Activated CD8-positive, alpha-beta T cell treated with anti-CD3 and anti-CD28 coated beads for 36 hours (primary cell): Measurements from ENCODE around the gene TBKBP1. TPM values are rescaled to one million over a fixed set of nuclear protein-coding genes. Genes with fewer than 3 reads are reported as not detected.

Source experiments
- ATAC-seq: fragments of 200-7000 bp; cut with Tn5 transposase; one replicate; pipeline ENCODE4 v1.10.0; 2021; ENCODE audit warnings: mild to moderate bottlenecking, moderate library complexity
- CTCF ChIA-PET: fragments of 350-600 bp; sonication (Branson Sonifier 250); formaldehyde crosslinking; loops from one replicate; lab custom pipeline; 2021; ENCODE audit warnings: antibody characterized with exemption; lab: Charles Lee
- POLR2A ChIA-PET: fragments of 350-600 bp; sonication (Branson Sonifier 250); formaldehyde crosslinking; loops from one replicate; lab custom pipeline; 2021; ENCODE audit warnings: antibody characterized with exemption; lab: Charles Lee
- DNase-seq: peaks from one replicate; pipeline ENCODE4 v3.0.0-alpha.2; 2020
- H3K27ac Mint-ChIP-seq: one replicate; pipeline ENCODE4 v1.8.0; 2021; ENCODE audit warnings: mild to moderate bottlenecking, mixed read lengths
- H3K27me3 Mint-ChIP-seq: one replicate; pipeline ENCODE4 v1.8.0; 2021; ENCODE audit warnings: mixed read lengths
- H3K36me3 Mint-ChIP-seq: one replicate; pipeline ENCODE4 v1.8.0; 2021; ENCODE audit warnings: low read depth, mixed read lengths
- H3K4me1 Mint-ChIP-seq: one replicate; pipeline ENCODE4 v1.8.0; 2021; ENCODE audit warnings: low read depth, mixed read lengths
- H3K4me3 Mint-ChIP-seq: one replicate; pipeline ENCODE4 v1.8.0; 2021; ENCODE audit warnings: mild to moderate bottlenecking, moderate library complexity, mixed read lengths
- H3K9me3 Mint-ChIP-seq: one replicate; pipeline ENCODE4 v1.8.0; 2021; ENCODE audit warnings: mixed read lengths
- CTCF ChIP-seq: fragments of 200-600 bp; IDR thresholded peaks from one replicate; pipeline ENCODE4 v1.8.0; 2022; ENCODE audit warnings: antibody characterized with exemption, mild to moderate bottlenecking
- intact Hi-C: fragments of 100-400 bp; cut with micrococcal nuclease; formaldehyde crosslinking; loops from one replicate; pipeline ENCODE4 v1.10.0; 2022
- total RNA-seq, 2 experiments: library from RNA; stranded (reverse); gene quantifications; one replicate each; pipeline ENCODE4 v1.2.3, GENCODE V29; 2021

The TBKBP1 gene
- total RNA-seq, 2 experiments from 2014 or later: 12.4 to 13.6 TPM

- no peak for TF ChIP-seq CTCF
- H3K27me3 Mint-ChIP-seq: no peaks in the 10 kb centered on the region
- H3K9me3 Mint-ChIP-seq: no peaks in the 10 kb centered on the region
- DNase-seq: no peak
- ChIA-PET POLR2A (interaction anchor here (1.0 to 27.1 kb wide), 4 partner anchors 8 to 79 kb away, joined by 3 to 493 read pairs (median 4); partner anchors contain the start of genes TBKBP1 and TBX21), CTCF (interaction anchor here (1.3 to 18.4 kb wide), 3 partner anchors 11 to 81 kb away, joined by 3 to 424 read pairs (median 3); partner anchors contain the start of gene TBKBP1)
- intact Hi-C loops: no loop called here
- peaks cover 61% of the 10 kb centered on the region for H3K36me3 Mint-ChIP-seq
- ATAC-seq: no peak
- H3K4me3 Mint-ChIP-seq: no peak overlapping the region
- peaks cover 38% of the 10 kb centered on the region for H3K4me1 Mint-ChIP-seq
- peak overlapping the region; percentile 19 for H3K27ac Mint-ChIP-seq
Observed at GRCh38 chr17:47745037-47745380, 51.0 kb downstream of the TBKBP1 start.

- intact Hi-C loops: no loop called here
- ChIA-PET POLR2A (no interaction called here), CTCF (interaction anchor here (1.3 kb wide), 1 partner anchor 10 kb away, joined by 5 read pairs; no protein-coding TSS in a partner anchor)
- Mint-ChIP-seq H3K27ac (no peak overlapping the region), H3K36me3 (peaks cover 10% of the 10 kb centered on the region), H3K9me3 (peaks cover 4% of the 10 kb centered on the region), H3K4me3 (no peak overlapping the region), H3K27me3 (no peaks in the 10 kb centered on the region), H3K4me1 (no peaks in the 10 kb centered on the region)
- no peak for TF ChIP-seq CTCF
- ATAC-seq: no peak
- DNase-seq: no peak
Observed at GRCh38 chr17:47751471-47751870, 57.5 kb downstream of the TBKBP1 start.

GRCh38 chr17:47757386-47757785 is 63.4 kb downstream of the TBKBP1 start:
- POLR2A ChIA-PET: no interaction called here
- Mint-ChIP-seq H3K4me1 (no peaks in the 10 kb centered on the region), H3K4me3 (no peak overlapping the region)

GRCh38 chr17:47760409-47761140 is 66.6 kb downstream of the TBKBP1 start:
- Mint-ChIP-seq H3K4me3 (no peak overlapping the region), H3K36me3 (no peaks in the 10 kb centered on the region), H3K27me3 (peaks cover 4% of the 10 kb centered on the region), H3K4me1 (peaks cover 11% of the 10 kb centered on the region), H3K27ac (no peak overlapping the region), H3K9me3 (peaks cover 3% of the 10 kb centered on the region)
- POLR2A ChIA-PET: no interaction called here
- ATAC-seq: no peak
- CTCF ChIA-PET: interaction anchor here (1.0 to 1.3 kb wide), 2 partner anchors 61 to 63 kb away, joined by 3 read pairs; no protein-coding TSS in a partner anchor
- intact Hi-C loops: no loop called here
- TF ChIP-seq CTCF: no peak
- DNase-seq: no peak

More at GRCh38 chr17:47757386-47757785, 63.4 kb downstream of the TBKBP1 start:
- intact Hi-C loops: no loop called here
- Mint-ChIP-seq H3K27ac (no peak overlapping the region), H3K36me3 (peaks cover 2% of the 10 kb centered on the region), H3K9me3 (peaks cover 4% of the 10 kb centered on the region), H3K27me3 (peaks cover 4% of the 10 kb centered on the region)
- CTCF ChIA-PET: interaction anchor here (0.7 to 2.0 kb wide), 5 partner anchors 10 to 94 kb away, joined by 3 to 5 read pairs (median 3); no protein-coding TSS in a partner anchor
- DNase-seq: no peak
- ATAC-seq: no peak
- TF ChIP-seq CTCF: no peak

Other genes starting within 250 kb of the TBKBP1 start
- 100 to 1,000 TPM in 1 of 2 experiments, 10 to 100 TPM in 1; 99.0 to 108 TPM for gene NPEPPS, start 163.1 kb upstream of the TBKBP1 start, total RNA-seq
- gene KPNB1, start 44.2 kb upstream of the TBKBP1 start, total RNA-seq: 100 to 1,000 TPM; 589 to 605 TPM
- gene TBX21, start 39.1 kb downstream of the TBKBP1 start, total RNA-seq: 10 to 100 TPM; 53.0 to 56.9 TPM
- gene OSBPL7, start 127.6 kb downstream of the TBKBP1 start, total RNA-seq: 10 to 100 TPM; 18.0 to 19.8 TPM
- gene MRPL10, start 137.4 kb downstream of the TBKBP1 start, total RNA-seq: 10 to 100 TPM; 66.5 to 67.0 TPM
- gene LRRC46, start 137.5 kb downstream of the TBKBP1 start, total RNA-seq: under 1 TPM; 0.38 to 0.67 TPM
- gene SCRN2, start 147.1 kb downstream of the TBKBP1 start, total RNA-seq: 10 to 100 TPM; 21.0 to 23.8 TPM
- under 1 TPM; 0.13 to 0.18 TPM for gene SP6, start 157.0 kb downstream of the TBKBP1 start, total RNA-seq
- gene SP2, start 202.1 kb downstream of the TBKBP1 start, total RNA-seq: 10 to 100 TPM; 11.5 to 13.2 TPM
- gene PNPO, start 247.4 kb downstream of the TBKBP1 start, total RNA-seq: 10 to 100 TPM; 41.0 to 42.7 TPM